Mesenchymal stem cell (in vitro differentiated cells and primary cell): ENCODE measurements around the gene AASDH.
A peak's percentile ranks its signal among the peaks of the same experiment; 100 is the strongest.

ENCODE experiments used
- DNase-seq: peaks from one replicate; pipeline ENCODE4 v3.0.0-alpha.2; 2013
- H2AFZ ChIP-seq: one replicate; pipeline ENCODE4 v1.6.1; 2013; ENCODE audit warnings: low read depth, mild to moderate bottlenecking, control low read depth, inconsistent platforms, low read length, moderate library complexity
- H2AK5ac ChIP-seq: 2 replicates; pipeline ENCODE4 v1.6.1; 2013; ENCODE audit warnings: low read length, moderate library complexity, mild to moderate bottlenecking, inconsistent platforms; ENCODE audit not compliant: severe bottlenecking
- H2BK120ac ChIP-seq: one replicate; pipeline ENCODE4 v1.6.1; 2013; ENCODE audit warnings: low read depth, mild to moderate bottlenecking, inconsistent platforms, low read length, moderate library complexity
- H2BK12ac ChIP-seq, 2 experiments: one replicate each; pipeline ENCODE4 v1.6.1; 2013; ENCODE audit warnings: inconsistent platforms in 2 of 2, low read length in 2 of 2, mild to moderate bottlenecking in 2 of 2, moderate library complexity in 2 of 2, control low read depth in 1 of 2
- H2BK15ac ChIP-seq: one replicate; pipeline ENCODE4 v1.6.1; 2013; ENCODE audit warnings: mild to moderate bottlenecking, low read depth, inconsistent platforms; ENCODE audit not compliant: poor library complexity, severe bottlenecking
- H2BK5ac ChIP-seq: 2 replicates; pipeline ENCODE4 v1.6.1; 2013; ENCODE audit warnings: low read depth, mild to moderate bottlenecking, low read length, control low read depth, inconsistent platforms; ENCODE audit not compliant: poor library complexity, severe bottlenecking
- H3K14ac ChIP-seq, 2 experiments: one replicate each; pipeline ENCODE4 v1.6.1; 2013; ENCODE audit warnings: inconsistent platforms in 2 of 2, low read length in 2 of 2, control low read depth in 1 of 2, mild to moderate bottlenecking in 1 of 2, moderate library complexity in 1 of 2
- H3K18ac ChIP-seq, 2 experiments: one replicate each; pipeline ENCODE4 v1.6.1; 2013; ENCODE audit warnings: inconsistent platforms in 2 of 2, low read length in 2 of 2, control low read depth in 1 of 2, low read depth in 1 of 2, mild to moderate bottlenecking in 1 of 2
- H3K23ac ChIP-seq, 2 experiments: one replicate each; pipeline ENCODE4 v1.6.1; 2013; ENCODE audit warnings: inconsistent platforms in 2 of 2, low read length in 2 of 2, mild to moderate bottlenecking in 2 of 2, moderate library complexity in 2 of 2, control low read depth in 1 of 2
- H3K27ac ChIP-seq: 2 replicates; pipeline ENCODE4 v1.5.1; 2013; ENCODE audit warnings: mild to moderate bottlenecking, moderate library complexity, low read length, control low read depth, inconsistent platforms; ENCODE audit not compliant: poor library complexity, severe bottlenecking
- H3K27me3 ChIP-seq, 2 experiments: 2 replicates each; pipeline versions ENCODE4 v1.6.1 to v1.7.0; 2013; ENCODE audit warnings: low read length in 2 of 2, mild to moderate bottlenecking in 2 of 2, moderate library complexity in 2 of 2, control low read depth in 1 of 2, inconsistent platforms in 1 of 2; ENCODE audit not compliant: control insufficient read depth in 1 of 2, insufficient read depth in 1 of 2
- H3K36me3 ChIP-seq, 2 experiments: 2 replicates each; pipeline versions ENCODE4 v1.6.1 to v1.7.0; 2013; ENCODE audit warnings: low read length in 2 of 2, control low read depth in 1 of 2, inconsistent platforms in 1 of 2, low read depth in 1 of 2, mild to moderate bottlenecking in 1 of 2; ENCODE audit not compliant: insufficient read depth in 2 of 2, control insufficient read depth in 1 of 2
- H3K4ac ChIP-seq, 2 experiments: one replicate each; pipeline ENCODE4 v1.6.1; 2013; ENCODE audit warnings: inconsistent platforms in 2 of 2, low read length in 2 of 2, mild to moderate bottlenecking in 2 of 2, moderate library complexity in 2 of 2, control low read depth in 1 of 2, low read depth in 1 of 2
- H3K4me1 ChIP-seq: 2 replicates; pipeline ENCODE4 v1.6.1; 2013; ENCODE audit warnings: low read depth, low read length, control low read depth; ENCODE audit not compliant: control insufficient read depth, insufficient read depth
- H3K4me2 ChIP-seq: 2 replicates; pipeline ENCODE4 v1.6.1; 2013; ENCODE audit warnings: low read length, mild to moderate bottlenecking, inconsistent platforms; ENCODE audit not compliant: poor library complexity, severe bottlenecking
- H3K4me3 ChIP-seq, 2 experiments: 2 replicates each; pipeline versions ENCODE4 v1.5.1 to v1.7.0; 2013; ENCODE audit warnings: low read length in 2 of 2, mild to moderate bottlenecking in 2 of 2, control low read depth in 1 of 2, low read depth in 1 of 2; ENCODE audit not compliant: insufficient read depth in 1 of 2
- H3K79me1 ChIP-seq: replicated peaks from 2 replicates; pipeline ENCODE4 v1.6.1; 2013; ENCODE audit warnings: mild to moderate bottlenecking, control low read depth, low read length, inconsistent platforms; ENCODE audit not compliant: poor library complexity, severe bottlenecking
- H3K9ac ChIP-seq: 2 replicates; pipeline ENCODE4 v1.7.0; 2013; ENCODE audit warnings: mild to moderate bottlenecking, low read length, moderate library complexity
- H3K9me3 ChIP-seq: 2 replicates; pipeline ENCODE4 v1.7.0; 2013; ENCODE audit warnings: mild to moderate bottlenecking, low read length; ENCODE audit not compliant: control insufficient read depth
- H4K8ac ChIP-seq: one replicate; pipeline ENCODE4 v1.6.1; 2013; ENCODE audit warnings: inconsistent platforms, mild to moderate bottlenecking, low read length, moderate library complexity
- H4K91ac ChIP-seq: one replicate; pipeline ENCODE4 v1.6.1; 2013; ENCODE audit warnings: mild to moderate bottlenecking, low read length, inconsistent platforms
- WGBS: methylation state at CpG from one replicate; pipeline ENCODE4 v1.1.7; 2013; ENCODE audit warnings: mixed read lengths; 5-methylcytosine and 5-hydroxymethylcytosine counted together

The AASDH gene

DNA sequence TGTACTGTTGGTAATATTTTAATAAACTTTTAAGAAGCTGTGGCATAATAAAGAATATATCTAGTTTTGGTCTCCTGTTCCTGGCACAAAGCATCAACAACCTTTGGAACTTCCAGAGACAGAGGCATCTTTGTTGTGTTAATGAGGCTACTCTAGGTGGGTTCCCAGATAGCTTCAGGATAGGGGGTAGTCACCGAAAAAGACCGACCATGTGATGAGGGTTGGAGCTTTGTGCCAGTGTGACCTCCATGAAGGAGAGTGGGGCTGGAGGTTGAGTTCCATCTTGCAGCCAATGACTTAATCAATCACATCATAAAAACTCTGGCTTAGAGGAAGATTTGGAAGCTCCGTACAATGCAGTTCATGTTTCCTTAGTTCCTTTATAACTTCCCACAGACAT, 38.2 kb upstream of the AASDH start:
- H3K4me3 ChIP-seq, result no peak overlapping the region
- no peak overlapping the region for H2AK5ac ChIP-seq
- H3K36me3 ChIP-seq, result peaks cover 0 to 5% of the 10 kb centered on the region in 2 experiments
- H2BK120ac ChIP-seq, result no peak overlapping the region
- no peak overlapping the region for H2BK5ac ChIP-seq
- no peaks in the 10 kb centered on the region for H3K9me3 ChIP-seq
- H3K79me1 ChIP-seq, result peaks cover 25% of the 10 kb centered on the region
- DNase-seq, result no peak
- peak overlapping the region; percentile 24 for H3K9ac ChIP-seq
- no peaks in the 10 kb centered on the region for H3K27me3 ChIP-seq
- H2AFZ ChIP-seq, result no peak overlapping the region
- no peak overlapping the region for H4K8ac ChIP-seq
- no peak overlapping the region for H3K14ac ChIP-seq
- H4K91ac ChIP-seq, result no peak overlapping the region
- H2BK12ac ChIP-seq, result no peak overlapping the region
- no peak overlapping the region for H2BK15ac ChIP-seq
- H3K23ac ChIP-seq, result no peak overlapping the region
- H3K27ac ChIP-seq, result no peak overlapping the region
- no peak overlapping the region for H3K18ac ChIP-seq
- H3K4ac ChIP-seq, result no peak overlapping the region
- H3K4me1 ChIP-seq, result no peaks in the 10 kb centered on the region
- no peak overlapping the region for H3K4me2 ChIP-seq
- 92% methylated on average over 1 of the region's 3 CpGs for WGBS

DNA sequence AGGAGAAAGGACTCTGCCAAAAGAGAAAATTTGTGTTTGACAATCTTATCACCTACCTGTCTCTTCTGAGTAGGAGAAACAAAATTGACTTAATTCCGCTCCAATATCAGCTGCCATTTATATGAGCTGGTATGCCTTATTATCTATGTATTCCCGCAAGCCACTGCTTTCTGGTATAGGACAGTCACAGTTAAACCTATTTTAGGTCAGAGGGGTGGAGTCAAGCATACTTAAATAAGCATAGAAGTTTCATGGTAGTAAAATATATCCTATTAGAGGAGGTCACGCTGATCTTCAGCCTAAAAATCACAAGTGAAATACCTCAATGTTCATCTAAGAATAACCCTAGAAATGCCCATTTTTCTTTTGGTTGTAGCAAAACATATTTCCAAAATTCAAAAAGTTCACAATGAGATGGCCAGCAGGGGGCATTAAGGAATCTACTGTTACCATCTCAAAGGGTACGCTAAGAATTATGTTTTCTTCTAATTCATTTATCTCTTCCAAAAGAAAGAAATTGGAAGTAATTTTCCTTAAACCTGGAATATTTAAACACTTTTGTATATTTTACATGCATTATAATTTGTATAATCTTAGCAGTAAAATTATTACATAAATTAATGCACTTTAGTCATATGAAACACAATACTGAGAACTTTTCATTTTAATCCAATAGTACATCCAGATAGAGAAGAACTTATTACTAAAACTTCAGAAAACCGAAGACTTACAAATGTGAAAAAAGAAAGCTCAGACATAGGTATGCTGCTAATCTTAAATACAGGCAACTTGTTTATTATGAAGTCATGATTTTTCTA, 37.6 kb upstream of the AASDH start:
- Histone ChIP-seq H3K36me3 (peaks cover 0 to 5% of the 10 kb centered on the region in 2 experiments), H3K9ac (peak overlapping the region; percentile 24), H3K79me1 (peaks cover 25% of the 10 kb centered on the region), H2AFZ (no peak overlapping the region), H3K9me3 (no peaks in the 10 kb centered on the region), H3K14ac (no peak overlapping the region), H3K23ac (no peak overlapping the region), H2AK5ac (no peak overlapping the region), H3K27me3 (no peaks in the 10 kb centered on the region), H2BK15ac (no peak overlapping the region), H3K4me3 (no peak overlapping the region), H3K4ac (no peak overlapping the region), H2BK120ac (no peak overlapping the region), H4K91ac (no peak overlapping the region), H3K27ac (no peak overlapping the region), H4K8ac (no peak overlapping the region), H3K4me2 (no peak overlapping the region), H2BK5ac (no peak overlapping the region), H3K18ac (no peak overlapping the region), H3K4me1 (no peaks in the 10 kb centered on the region), H2BK12ac (no peak overlapping the region)
- DNase-seq, result peak; percentile 50
- WGBS, result 86% methylated on average over 2 of the region's 5 CpGs

DNA sequence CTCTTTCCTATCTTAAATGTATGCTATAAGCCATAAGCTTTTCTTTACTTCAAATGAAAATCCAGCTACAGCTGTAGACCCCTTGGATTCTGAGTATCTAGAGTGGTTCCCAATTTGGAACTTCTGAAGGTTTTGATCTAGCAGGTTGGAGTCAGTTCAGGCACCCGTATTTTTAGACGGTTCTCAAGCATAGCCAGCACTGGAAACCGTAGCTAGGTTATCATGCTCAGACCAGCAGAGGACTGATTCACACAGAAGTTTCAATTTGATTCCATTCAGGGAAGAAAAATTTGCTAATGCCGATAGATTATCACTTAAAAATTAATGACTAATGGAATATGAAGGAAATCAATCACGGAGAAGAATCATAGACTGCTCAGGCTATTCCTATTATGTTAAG, 36.9 kb upstream of the AASDH start:
- Histone ChIP-seq H3K18ac (no peak overlapping the region), H2BK120ac (no peak overlapping the region), H3K27me3 (no peaks in the 10 kb centered on the region), H3K23ac (no peak overlapping the region), H2BK5ac (no peak overlapping the region), H3K36me3 (peaks cover 0 to 5% of the 10 kb centered on the region in 2 experiments), H2AFZ (no peak overlapping the region), H3K4me3 (no peak overlapping the region), H3K27ac (no peak overlapping the region), H4K91ac (no peak overlapping the region), H3K9ac (no peak overlapping the region), H3K14ac (no peak overlapping the region), H2BK12ac (no peak overlapping the region), H3K4ac (no peak overlapping the region), H2BK15ac (no peak overlapping the region), H3K4me1 (no peaks in the 10 kb centered on the region), H3K79me1 (peaks cover 25% of the 10 kb centered on the region), H3K4me2 (no peak overlapping the region), H4K8ac (no peak overlapping the region), H3K9me3 (no peaks in the 10 kb centered on the region), H2AK5ac (no peak overlapping the region)
- 96% methylated on average over 3 of the region's 5 CpGs for WGBS
- no peak for DNase-seq

DNA sequence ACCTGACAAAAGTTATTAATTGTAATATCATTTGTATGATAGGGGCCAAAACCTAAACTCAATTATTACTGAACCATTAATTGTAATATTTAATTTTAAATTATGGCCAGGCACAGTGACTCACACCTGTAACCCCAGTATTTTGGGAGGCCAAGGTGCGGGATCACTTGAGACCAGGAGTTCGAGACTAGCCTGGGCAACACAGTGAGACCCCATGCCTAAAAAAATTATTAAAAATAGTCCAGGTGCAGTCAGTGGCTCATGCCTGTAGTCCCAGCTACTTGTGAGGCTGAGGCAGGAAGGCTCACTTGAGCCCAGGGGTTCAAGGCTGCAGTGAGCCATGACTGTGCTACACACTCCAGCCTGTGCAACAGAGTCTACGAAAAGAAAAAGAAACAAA, 30.1 kb upstream of the AASDH start:
- H3K18ac ChIP-seq, result no peak overlapping the region
- H3K9ac ChIP-seq, result no peak overlapping the region
- H4K91ac ChIP-seq, result no peak overlapping the region
- H3K4me2 ChIP-seq, result no peak overlapping the region
- no peak overlapping the region for H3K14ac ChIP-seq
- no peak overlapping the region for H3K23ac ChIP-seq
- no peak overlapping the region for H4K8ac ChIP-seq
- H3K4ac ChIP-seq, result no peak overlapping the region
- H2AFZ ChIP-seq, result no peak overlapping the region
- no peaks in the 10 kb centered on the region for H3K27me3 ChIP-seq
- H2BK15ac ChIP-seq, result no peak overlapping the region
- no peaks in the 10 kb centered on the region for H3K9me3 ChIP-seq
- H3K4me3 ChIP-seq, result no peak overlapping the region
- H2BK120ac ChIP-seq, result no peak overlapping the region
- peaks cover 27% of the 10 kb centered on the region for H3K79me1 ChIP-seq
- peaks cover 1% of the 10 kb centered on the region for H3K4me1 ChIP-seq
- H2AK5ac ChIP-seq, result no peak overlapping the region
- H2BK12ac ChIP-seq, result no peak overlapping the region
- no peak for DNase-seq
- 98% methylated on average over 3 of the region's 3 CpGs for WGBS
- H2BK5ac ChIP-seq, result no peak overlapping the region
- no peak overlapping the region for H3K27ac ChIP-seq
- H3K36me3 ChIP-seq, result peaks cover 0 to 5% of the 10 kb centered on the region in 2 experiments
